ENCODE data around the gene UGT1A9. TPM values are rescaled to one million over a fixed set of nuclear protein-coding genes. Genes with fewer than 3 reads are reported as not detected.
"Not testable (repeated sequence)": the region's sequence is repeated elsewhere in the genome, so short reads cannot be mapped to it uniquely, and the experiment has no call there.

UGT1A9 gene
- total RNA-seq, result not detected

DNA sequence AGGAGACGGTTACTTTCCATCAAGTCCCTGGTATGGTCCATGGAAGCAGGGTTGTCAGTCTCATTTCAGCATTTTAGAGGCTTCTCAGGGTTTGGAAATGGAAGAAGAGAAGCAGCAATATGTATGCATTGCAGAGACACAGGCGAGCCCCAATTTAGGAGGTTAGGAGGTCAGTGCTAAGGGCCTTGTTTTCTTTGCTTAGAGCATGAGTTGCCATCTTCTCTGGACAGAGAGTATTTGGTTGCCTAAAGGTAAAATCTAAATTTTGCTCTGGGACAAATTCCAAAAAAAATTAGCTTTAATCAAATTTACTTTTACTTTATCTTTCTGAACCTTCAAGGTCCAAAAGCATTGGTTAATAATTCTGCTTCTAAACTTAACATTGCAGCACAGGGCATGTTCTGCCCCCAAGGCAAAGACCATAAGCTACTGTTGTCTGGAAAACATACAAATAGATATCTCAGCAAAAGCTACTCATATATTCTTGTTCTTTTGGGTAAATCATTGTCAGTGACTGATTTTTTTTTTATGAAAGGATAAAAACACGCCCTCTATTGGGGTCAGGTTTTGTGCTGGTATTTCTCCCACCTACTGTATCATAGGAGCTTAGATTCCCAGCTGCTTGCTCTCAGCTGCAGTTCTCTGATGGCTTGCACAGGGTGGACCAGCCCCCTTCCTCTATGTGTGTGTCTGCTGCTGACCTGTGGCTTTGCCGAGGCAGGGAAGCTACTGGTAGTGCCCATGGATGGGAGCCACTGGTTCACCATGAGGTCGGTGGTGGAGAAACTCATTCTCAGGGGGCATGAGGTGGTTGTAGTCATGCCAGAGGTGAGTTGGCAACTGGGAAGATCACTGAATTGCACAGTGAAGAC, at the start of gene UGT1A9:
TSS of gene UGT1A9 (plus strand) at position 609 of the 872 bp plus-strand sequence. CDS start at position 646, 37 bp downstream.
- Histone ChIP-seq H3K4me1 (no peaks in the 10 kb centered on the region), H3K4me3 (no peak within 1 kb of the TSS), H3K36me3 (no peaks in the 10 kb centered on the region), H3K27ac (no peak within 1 kb of the TSS), H3K27me3 (no peaks in the 10 kb centered on the region), H3K9me3 (no peaks in the 10 kb centered on the region)
- intact Hi-C loops (cut with DNase I; ENCODE audit: low total_unique reads), result no loop called here
- no peak for DNase-seq
- TF ChIP-seq CTCF (IDR thresholded peaks at IDR 0.05) (no peak), POLR2A (IDR thresholded peaks at IDR 0.05) (no peak)

DNA sequence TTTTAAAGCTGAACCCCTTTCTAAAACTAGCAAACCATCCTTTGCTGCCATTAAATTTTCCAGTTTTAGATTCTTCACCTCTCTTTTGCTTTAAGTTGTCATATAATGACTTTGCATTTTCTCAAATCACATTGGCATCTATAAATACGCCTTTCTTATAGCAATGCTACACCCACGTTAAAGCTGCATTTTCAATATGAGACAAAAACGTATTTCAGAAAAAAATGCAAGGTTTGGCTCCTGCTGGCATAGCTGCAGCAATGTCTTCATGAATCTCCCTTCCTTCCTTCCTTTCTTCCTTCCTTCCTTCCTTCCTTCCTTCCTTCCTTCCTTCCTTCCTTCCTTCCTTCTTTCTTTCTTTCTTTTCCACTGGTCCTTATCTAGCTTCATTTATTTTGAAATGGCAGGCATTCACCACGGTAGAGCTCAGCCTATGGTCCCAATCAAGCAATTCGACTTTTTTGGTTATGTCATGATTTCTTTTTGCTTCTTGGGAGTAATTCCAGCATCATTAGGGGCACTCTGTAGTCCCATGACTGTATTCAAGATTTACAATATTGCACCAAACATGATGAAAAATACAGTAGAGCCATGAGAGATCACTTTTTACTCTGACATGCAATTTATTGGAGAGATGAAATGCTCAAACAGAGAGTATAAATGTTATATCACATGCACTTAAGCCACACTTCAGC, 44.2 kb upstream of the UGT1A9 start:
- no peaks in the 10 kb centered on the region for H3K4me1 ChIP-seq
- DNase-seq, result no peak
- intact Hi-C loops (cut with DNase I; ENCODE audit: low total_unique reads), result no loop called here
- H3K27ac ChIP-seq, result no peak overlapping the region
- no peaks in the 10 kb centered on the region for H3K9me3 ChIP-seq
- H3K4me3 ChIP-seq, result no peak overlapping the region
- H3K36me3 ChIP-seq, result no peaks in the 10 kb centered on the region
- TF ChIP-seq POLR2A (IDR thresholded peaks at IDR 0.05) (no peak), CTCF (IDR thresholded peaks at IDR 0.05) (no peak)
- no peaks in the 10 kb centered on the region for H3K27me3 ChIP-seq

- H3K4me1 ChIP-seq; H3K9me3 ChIP-seq; DNase-seq; intact Hi-C loops (cut with DNase I; ENCODE audit: low total_unique reads); H3K4me3 ChIP-seq; H3K27me3 ChIP-seq; H3K27ac ChIP-seq; H3K36me3 ChIP-seq: not testable (repeated sequence)
Observed at GRCh38 chr2:233636306-233636705, 35.4 kb upstream of the UGT1A9 start, which contains the start of gene UGT1A10. Gene UGT1A10, plus strand, starts transcription at chr2:233636448. Its CDS starts 75 bp downstream, at chr2:233636523.

- Histone ChIP-seq H3K9me3 (no peaks in the 10 kb centered on the region), H3K36me3 (no peaks in the 10 kb centered on the region), H3K4me3 (no peak overlapping the region), H3K27me3 (no peaks in the 10 kb centered on the region), H3K4me1 (no peaks in the 10 kb centered on the region), H3K27ac (no peak overlapping the region)
- DNase-seq, result no peak
- intact Hi-C loops (cut with DNase I; ENCODE audit: low total_unique reads), result no loop called here
- no peak for TF ChIP-seq POLR2A (IDR thresholded peaks at IDR 0.05)
- no peak for TF ChIP-seq CTCF (IDR thresholded peaks at IDR 0.05)
Observed at GRCh38 chr2:233638836-233639235, 32.9 kb upstream of the UGT1A9 start.

DNA sequence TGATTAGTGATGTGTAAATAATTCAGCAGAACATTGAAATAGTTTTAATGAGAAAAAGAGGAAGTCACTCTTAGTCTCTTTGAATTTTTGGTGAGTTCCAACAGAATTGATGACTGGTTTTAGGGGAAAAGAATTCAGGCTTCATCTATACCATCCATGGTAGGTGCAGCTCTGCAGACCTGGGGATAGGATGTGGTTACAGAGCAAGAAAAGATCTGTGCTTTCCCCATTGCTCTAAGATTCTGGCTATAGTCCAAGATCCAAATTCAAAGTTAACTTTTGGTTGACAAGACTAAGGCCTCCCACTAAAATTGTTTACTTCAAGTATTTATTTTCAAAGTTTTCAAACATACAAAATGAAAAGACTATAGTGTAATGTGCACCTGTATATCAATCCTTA, 31.8 kb upstream of the UGT1A9 start:
- TF ChIP-seq CTCF (IDR thresholded peaks at IDR 0.05) (no peak), POLR2A (IDR thresholded peaks at IDR 0.05) (no peak)
- Histone ChIP-seq H3K4me1 (no peaks in the 10 kb centered on the region), H3K27me3 (no peaks in the 10 kb centered on the region), H3K9me3 (no peaks in the 10 kb centered on the region), H3K4me3 (no peak overlapping the region), H3K27ac (no peak overlapping the region), H3K36me3 (no peaks in the 10 kb centered on the region)
- DNase-seq, result no peak
- intact Hi-C loops (cut with DNase I; ENCODE audit: low total_unique reads), result no loop called here
